ENCODE measurements around the gene ANKRD44. TPM values are rescaled to one million over a fixed set of nuclear protein-coding genes. Genes with fewer than 3 reads are reported as not detected.

Gene ANKRD44
- total RNA-seq, 1 donor from 2014 or later = 4.3 TPM

GRCh38 chr2:196987649-196988364 lies 322.8 kb downstream of the ANKRD44 start:
- H3K36me3 ChIP-seq (ENCODE audit: control insufficient read depth, insufficient read depth, low read length) = no peaks in the 10 kb centered on the region
- no peaks in the 10 kb centered on the region for H3K27me3 ChIP-seq (ENCODE audit: control insufficient read depth, insufficient read depth, low read length)
- TF ChIP-seq CTCF (IDR thresholded peaks at IDR 0.05; ENCODE audit: insufficient read depth, low read length, poor library complexity, severe bottlenecking) = no peak
- H3K4me3 ChIP-seq (ENCODE audit: low read depth, low read length) = no peak overlapping the region
- DNase-seq (ENCODE audit: low read depth) = peak; percentile 97

- Histone ChIP-seq H3K36me3 (ENCODE audit: control insufficient read depth, insufficient read depth, low read length) (no peaks in the 10 kb centered on the region), H3K4me3 (ENCODE audit: low read depth, low read length) (no peak overlapping the region), H3K27me3 (ENCODE audit: control insufficient read depth, insufficient read depth, low read length) (no peaks in the 10 kb centered on the region)
- DNase-seq (ENCODE audit: low read depth) = no peak
- no peak for TF ChIP-seq CTCF (IDR thresholded peaks at IDR 0.05; ENCODE audit: insufficient read depth, low read length, poor library complexity, severe bottlenecking)
Measured at GRCh38 chr2:196987298-196987648, 323.3 kb downstream of the ANKRD44 start.

GRCh38 chr2:196985511-196986183 lies 324.9 kb downstream of the ANKRD44 start:
- Histone ChIP-seq H3K27me3 (ENCODE audit: control insufficient read depth, insufficient read depth, low read length) (no peaks in the 10 kb centered on the region), H3K36me3 (ENCODE audit: control insufficient read depth, insufficient read depth, low read length) (no peaks in the 10 kb centered on the region), H3K4me3 (ENCODE audit: low read depth, low read length) (no peak overlapping the region)
- TF ChIP-seq CTCF (IDR thresholded peaks at IDR 0.05; ENCODE audit: insufficient read depth, low read length, poor library complexity, severe bottlenecking) = no peak
- no peak for DNase-seq (ENCODE audit: low read depth)

GRCh38 chr2:196984903-196985302 lies 325.7 kb downstream of the ANKRD44 start:
- no peaks in the 10 kb centered on the region for H3K27me3 ChIP-seq (ENCODE audit: control insufficient read depth, insufficient read depth, low read length)
- H3K4me3 ChIP-seq (ENCODE audit: low read depth, low read length) = no peak overlapping the region
- H3K36me3 ChIP-seq (ENCODE audit: control insufficient read depth, insufficient read depth, low read length) = no peaks in the 10 kb centered on the region
- no peak for DNase-seq (ENCODE audit: low read depth)
- TF ChIP-seq CTCF (IDR thresholded peaks at IDR 0.05; ENCODE audit: insufficient read depth, low read length, poor library complexity, severe bottlenecking) = no peak

DNA sequence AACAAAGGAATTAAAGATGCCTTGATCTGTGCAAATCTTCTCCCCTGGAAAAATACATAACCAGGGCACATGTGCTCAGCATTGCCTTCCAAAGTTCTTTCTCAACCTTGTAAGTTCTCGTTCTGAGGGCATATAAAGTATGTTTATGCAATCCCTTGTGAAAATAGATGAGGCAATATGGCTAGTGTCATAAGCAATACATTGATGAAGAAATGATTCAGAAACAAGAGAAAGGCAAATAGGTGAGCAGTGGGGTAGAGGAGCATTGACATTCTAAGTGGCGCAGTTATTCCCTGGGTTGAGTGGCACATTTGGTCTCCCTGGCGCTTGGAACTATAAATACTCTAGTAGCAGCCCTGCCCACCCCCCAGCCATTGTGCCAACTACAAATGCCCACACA lies 326.6 kb downstream of the ANKRD44 start:
- TF ChIP-seq CTCF (IDR thresholded peaks at IDR 0.05; ENCODE audit: insufficient read depth, low read length, poor library complexity, severe bottlenecking) = no peak
- Histone ChIP-seq H3K4me3 (ENCODE audit: low read depth, low read length) (no peak overlapping the region), H3K36me3 (ENCODE audit: control insufficient read depth, insufficient read depth, low read length) (no peaks in the 10 kb centered on the region), H3K27me3 (ENCODE audit: control insufficient read depth, insufficient read depth, low read length) (no peaks in the 10 kb centered on the region)
- no peak for DNase-seq (ENCODE audit: low read depth)

Measured in kidney epithelial cell (primary cell).